ENCODE data around the gene PCCA.
"Not testable (repeated sequence)": the region's sequence is repeated elsewhere in the genome, so short reads cannot be mapped to it uniquely, and the experiment has no call there.

The PCCA gene

DNA sequence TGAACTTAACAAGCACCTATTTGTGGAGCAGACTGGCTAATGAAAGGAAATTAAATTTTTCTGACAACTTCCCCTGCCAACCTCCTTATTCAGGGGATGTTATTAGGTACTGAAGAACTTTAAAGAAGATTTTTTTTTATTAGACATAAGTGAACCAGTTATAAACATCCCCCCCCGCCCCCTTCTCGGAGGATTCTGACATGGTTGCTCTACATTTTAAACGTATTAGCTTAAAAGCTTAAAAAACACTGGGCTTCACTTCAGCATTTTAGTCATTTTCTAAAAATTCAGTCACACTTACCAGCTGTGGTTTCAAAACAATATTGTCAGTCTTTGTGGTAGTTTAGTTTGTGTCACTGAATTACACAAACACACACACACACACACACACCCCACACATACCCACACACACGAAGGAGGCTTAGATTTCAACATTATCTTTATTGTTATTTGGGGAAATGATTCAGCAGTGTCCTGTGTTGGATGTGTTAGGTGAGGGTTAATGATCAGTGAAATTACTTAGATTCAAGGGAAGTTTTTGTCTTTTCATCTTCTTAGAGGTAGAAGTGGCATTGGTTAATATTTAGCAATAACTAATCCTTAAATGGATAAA, 145.7 kb downstream of the PCCA start:
- in situ Hi-C loops (cut with MboI; ENCODE audit: low sequenced_read_pairs): no loop called here

DNA sequence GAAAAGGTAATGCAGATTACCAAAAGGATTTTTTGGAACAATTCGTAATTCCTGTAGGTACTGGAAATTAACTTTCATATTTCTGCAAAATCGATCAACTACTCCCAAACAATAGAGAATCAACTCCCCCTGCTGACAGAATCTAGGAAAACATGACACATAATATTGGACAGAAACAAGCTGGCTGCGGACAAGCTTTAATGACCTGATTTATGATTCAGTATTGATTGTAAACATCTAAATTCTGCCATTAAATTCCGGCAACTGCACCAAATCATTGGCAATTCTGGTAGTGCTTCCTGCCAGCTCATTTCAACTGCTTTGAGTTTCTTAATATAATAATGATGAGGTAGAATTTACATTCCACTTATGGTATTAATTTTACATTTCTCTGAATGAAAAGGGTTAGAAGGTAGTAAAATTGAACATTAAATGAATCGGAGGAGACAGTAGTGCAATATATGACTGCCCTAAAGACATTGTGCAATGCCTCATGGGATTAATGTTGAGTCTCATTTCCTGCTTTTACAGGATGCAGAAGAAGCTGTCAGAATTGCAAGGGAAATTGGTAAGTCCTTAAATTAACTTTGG, 146.5 kb downstream of the PCCA start:
- in situ Hi-C loops (cut with MboI; ENCODE audit: low sequenced_read_pairs): no loop called here

DNA sequence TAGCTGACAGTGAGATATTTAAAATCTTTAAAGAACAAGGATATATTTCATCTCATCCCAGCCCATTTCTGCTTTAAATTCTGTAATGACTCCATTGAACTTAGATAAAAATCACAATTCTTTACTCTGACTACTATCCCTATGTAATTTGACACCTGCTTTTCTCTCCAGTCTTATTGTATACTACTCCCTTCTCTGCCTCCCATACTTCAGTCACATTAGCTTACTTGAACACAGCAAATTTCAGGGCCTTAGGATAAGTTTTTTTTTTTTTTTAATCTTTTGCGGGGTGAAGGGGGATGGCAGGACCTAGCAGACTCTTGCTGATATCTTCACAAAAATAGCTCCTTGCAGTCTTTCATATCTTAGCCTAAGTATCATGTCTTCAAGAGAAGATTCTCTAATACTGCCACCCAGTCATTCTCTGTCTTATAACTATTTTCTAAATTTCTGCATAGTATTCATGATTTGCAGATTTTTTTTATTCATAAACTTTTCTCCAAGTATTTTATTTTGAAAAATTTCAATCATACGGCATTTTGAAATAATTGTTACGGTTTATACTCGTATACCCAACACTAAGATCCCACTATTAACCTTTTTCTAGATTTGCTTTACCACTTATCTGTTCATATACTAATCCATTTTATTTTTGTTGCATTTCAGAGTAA, 151.4 kb downstream of the PCCA start:
- in situ Hi-C loops (cut with MboI; ENCODE audit: low sequenced_read_pairs): no loop called here

GRCh38 chr13:100244431-100244830, 155.5 kb downstream of the PCCA start:
- in situ Hi-C loops (cut with MboI; ENCODE audit: low sequenced_read_pairs): no loop called here

- in situ Hi-C loops (cut with MboI; ENCODE audit: low sequenced_read_pairs): no loop called here
Measured at GRCh38 chr13:100245104-100245503, 156.2 kb downstream of the PCCA start.

DNA sequence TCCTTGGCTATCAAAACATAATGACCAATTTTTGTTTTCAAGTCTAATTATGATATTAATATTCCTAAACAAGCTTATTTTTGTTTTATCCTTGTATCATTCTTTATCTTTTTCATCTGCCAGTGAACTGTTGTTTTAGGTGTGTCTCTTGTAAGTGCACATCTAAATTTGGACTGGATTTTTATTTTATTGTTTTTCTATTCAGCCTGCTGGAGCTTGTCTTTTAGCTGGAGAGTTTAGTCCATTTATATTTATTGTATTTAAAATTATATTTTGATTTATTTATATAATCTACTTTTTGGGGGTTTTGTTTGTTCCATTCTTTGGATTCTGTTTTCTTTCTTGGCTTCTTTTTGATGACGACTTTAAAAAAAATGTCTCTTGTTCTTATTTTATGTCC, 159.0 kb downstream of the PCCA start:
- in situ Hi-C loops (cut with MboI; ENCODE audit: low sequenced_read_pairs): no loop called here

GRCh38 chr13:100254002-100254401, 165.1 kb downstream of the PCCA start:
- in situ Hi-C loops (cut with MboI; ENCODE audit: low sequenced_read_pairs): no loop called here

- in situ Hi-C loops (cut with MboI; ENCODE audit: low sequenced_read_pairs): no loop called here
Measured at GRCh38 chr13:100262404-100262803, 173.5 kb downstream of the PCCA start.

DNA sequence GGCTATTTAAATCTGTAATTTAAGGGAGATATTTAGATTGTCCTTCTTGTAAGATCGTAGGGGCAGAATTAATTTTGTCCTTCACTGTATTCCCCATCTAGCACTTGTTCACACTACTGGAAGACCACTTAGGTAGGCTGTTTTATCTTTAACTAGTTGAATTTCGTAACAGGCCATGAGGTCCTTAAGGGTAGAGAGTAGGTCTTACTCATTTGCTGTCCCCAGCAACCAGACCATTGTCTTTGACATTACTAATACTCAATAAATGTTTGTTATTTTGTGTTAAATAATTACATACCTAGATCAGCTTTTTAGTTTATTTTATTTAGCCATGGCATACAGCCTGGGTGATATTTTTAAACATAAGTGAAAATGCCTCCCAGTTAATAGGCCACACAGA, 177.1 kb downstream of the PCCA start:
- in situ Hi-C loops (cut with MboI; ENCODE audit: low sequenced_read_pairs): no loop called here

GRCh38 chr13:100269837-100270236, 180.9 kb downstream of the PCCA start:
- in situ Hi-C loops (cut with MboI; ENCODE audit: low sequenced_read_pairs): no loop called here

DNA sequence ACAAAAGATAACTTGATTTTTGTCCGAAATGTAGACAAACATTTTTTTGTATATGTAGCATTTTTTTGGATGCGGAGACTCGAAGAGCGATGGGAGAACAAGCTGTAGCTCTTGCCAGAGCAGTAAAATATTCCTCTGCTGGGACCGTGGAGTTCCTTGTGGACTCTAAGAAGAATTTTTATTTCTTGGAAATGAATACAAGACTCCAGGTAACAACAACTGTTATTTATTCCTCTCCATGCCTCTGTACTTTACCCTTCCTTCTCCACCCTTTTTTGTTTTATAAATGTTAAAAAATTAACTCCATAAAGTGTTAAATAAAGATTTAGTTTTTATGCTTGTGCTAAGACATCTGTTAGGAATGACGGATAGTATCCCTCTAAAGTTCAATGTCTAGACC, 184.2 kb downstream of the PCCA start:
- in situ Hi-C loops (cut with MboI; ENCODE audit: low sequenced_read_pairs): no loop called here

DNA sequence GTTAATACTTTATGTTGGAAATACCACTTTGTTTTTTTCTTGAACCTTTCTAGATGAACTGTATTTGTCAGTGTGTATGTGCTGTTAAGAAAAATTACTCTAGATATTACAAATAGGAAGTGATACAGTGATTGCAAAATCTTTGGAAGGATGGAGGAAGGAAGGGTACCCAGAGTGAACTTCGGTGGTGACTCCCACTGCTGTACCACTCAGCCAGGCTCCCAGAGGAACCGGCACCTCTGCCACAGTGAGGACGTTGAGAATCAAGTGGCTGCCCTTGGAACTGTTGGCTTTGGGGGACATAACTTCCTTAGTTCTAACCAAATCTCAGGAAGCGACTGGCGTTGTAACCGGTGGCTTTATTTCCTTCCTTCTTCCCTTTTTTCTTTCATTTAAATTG, 184.7 kb downstream of the PCCA start:
- in situ Hi-C loops (cut with MboI; ENCODE audit: low sequenced_read_pairs): no loop called here

DNA sequence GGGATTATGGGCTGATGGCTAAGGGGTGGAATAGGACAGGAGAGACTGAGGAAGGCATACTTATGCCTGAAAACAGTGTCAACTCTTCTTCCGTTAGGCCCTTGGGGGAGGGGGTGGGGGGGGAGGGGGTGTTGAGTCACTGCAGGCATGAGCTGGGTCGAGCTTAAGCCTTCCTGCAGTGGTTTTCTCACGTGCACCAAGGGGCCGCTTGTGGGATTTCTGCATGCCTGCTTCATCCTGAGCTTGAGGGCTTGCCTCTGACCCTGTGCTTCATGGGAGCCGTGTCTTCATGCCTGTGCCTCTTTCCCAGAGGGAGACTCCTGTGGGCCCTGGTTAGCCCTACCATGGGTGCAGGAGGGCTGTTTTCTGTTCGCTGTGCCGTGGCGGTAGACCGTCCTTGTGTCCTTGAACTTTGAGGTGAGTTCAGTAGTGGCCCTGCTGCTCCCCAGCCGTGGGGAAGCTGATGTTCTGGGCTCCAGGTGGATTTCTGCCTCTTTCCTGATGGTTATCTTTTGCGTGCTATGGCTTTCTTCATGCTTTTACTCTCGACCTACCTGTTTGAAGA, 186.1 kb downstream of the PCCA start:
- in situ Hi-C loops (cut with MboI; ENCODE audit: low sequenced_read_pairs): no loop called here

DNA sequence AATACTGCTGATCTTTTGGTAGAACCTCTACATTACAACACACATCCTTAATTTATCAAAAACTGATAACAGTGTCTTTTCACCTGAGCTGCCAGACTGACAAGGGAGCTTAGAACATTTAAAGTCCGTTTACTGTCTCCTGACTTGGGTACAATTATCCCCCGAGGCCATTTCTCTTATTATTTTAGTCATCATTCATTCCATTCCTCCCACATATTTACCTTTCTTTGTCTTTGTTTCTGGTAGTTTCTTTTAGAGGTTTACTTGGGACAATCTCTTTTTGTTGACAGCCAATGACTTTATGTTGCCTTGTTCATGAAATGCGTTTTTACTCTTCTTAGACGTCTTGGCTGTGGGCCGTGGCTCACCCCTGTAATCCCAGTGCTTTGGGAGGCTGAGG, 186.9 kb downstream of the PCCA start:
- in situ Hi-C loops (cut with MboI; ENCODE audit: low sequenced_read_pairs): no loop called here

GRCh38 chr13:100280681-100281080, 191.8 kb downstream of the PCCA start:
- in situ Hi-C loops (cut with MboI; ENCODE audit: low sequenced_read_pairs): no loop called here

- in situ Hi-C loops (cut with MboI; ENCODE audit: low sequenced_read_pairs): not testable (repeated sequence)
Measured at GRCh38 chr13:100282306-100282705, 193.4 kb downstream of the PCCA start.

GRCh38 chr13:100290165-100290801, 201.4 kb downstream of the PCCA start:
- in situ Hi-C loops (cut with MboI; ENCODE audit: low sequenced_read_pairs): no loop called here

GRCh38 chr13:100291624-100292023, 202.7 kb downstream of the PCCA start:
- in situ Hi-C loops (cut with MboI; ENCODE audit: low sequenced_read_pairs): no loop called here

DNA sequence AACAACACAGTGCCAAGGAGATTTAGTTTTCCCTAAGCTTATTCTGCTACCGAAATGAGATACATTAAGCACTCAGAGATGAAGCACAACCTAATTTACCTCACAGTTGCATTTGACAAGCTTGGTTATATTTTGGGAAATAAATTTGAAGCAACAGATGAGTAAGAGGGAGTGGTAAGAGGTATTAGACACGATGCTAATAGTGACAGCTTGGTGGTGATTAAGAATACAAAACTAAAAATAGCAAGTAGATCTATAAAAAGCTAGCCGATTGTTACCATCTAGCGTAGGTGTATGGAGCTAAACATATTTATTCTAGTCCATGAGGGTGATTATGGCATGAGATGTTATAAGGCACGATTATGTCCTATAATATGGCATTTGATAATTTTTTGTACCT, 208.5 kb downstream of the PCCA start:
- in situ Hi-C loops (cut with MboI; ENCODE audit: low sequenced_read_pairs): no loop called here

- in situ Hi-C loops (cut with MboI; ENCODE audit: low sequenced_read_pairs): no loop called here
Measured at GRCh38 chr13:100298116-100298681, 209.3 kb downstream of the PCCA start.

- in situ Hi-C loops (cut with MboI; ENCODE audit: low sequenced_read_pairs): no loop called here
Measured at GRCh38 chr13:100298691-100299090, 209.8 kb downstream of the PCCA start.

Measured in hTERT RPE-1 (cell line).